Measurements from ENCODE around the gene PTTG1.

The PTTG1 gene

GRCh38 chr5:160456480-160457177, 35.0 kb downstream of the PTTG1 start:
- DNase-seq, result no peak

- no peak for DNase-seq
Measured at GRCh38 chr5:160457252-160457651, 35.6 kb downstream of the PTTG1 start.

GRCh38 chr5:160458806-160459800, 37.4 kb downstream of the PTTG1 start:
- DNase-seq, result no peak

- no peak for DNase-seq
Measured at GRCh38 chr5:160460377-160461049, 38.9 kb downstream of the PTTG1 start.

GRCh38 chr5:160461378-160461777, 39.7 kb downstream of the PTTG1 start:
- no peak for DNase-seq

- DNase-seq, result no peak
Measured at GRCh38 chr5:160462167-160462566, 40.5 kb downstream of the PTTG1 start.

- DNase-seq, result no peak
Measured at GRCh38 chr5:160463227-160463626, 41.6 kb downstream of the PTTG1 start.

GRCh38 chr5:160463740-160464465, 42.2 kb downstream of the PTTG1 start:
- no peak for DNase-seq

GRCh38 chr5:160464466-160464797, 42.8 kb downstream of the PTTG1 start:
- DNase-seq, result no peak

GRCh38 chr5:160466116-160466515, 44.5 kb downstream of the PTTG1 start:
- DNase-seq, result no peak

- DNase-seq, result no peak
Measured at GRCh38 chr5:160466889-160467554, 45.4 kb downstream of the PTTG1 start.

GRCh38 chr5:160467555-160468362, 46.1 kb downstream of the PTTG1 start:
- peak; percentile 82 for DNase-seq

- DNase-seq, result no peak
Measured at GRCh38 chr5:160468363-160468975, 46.8 kb downstream of the PTTG1 start.

- DNase-seq, result no peak
Measured at GRCh38 chr5:160469156-160470144, 47.8 kb downstream of the PTTG1 start.

GRCh38 chr5:160470437-160471361, 49.0 kb downstream of the PTTG1 start:
- DNase-seq, result no peak

- no peak for DNase-seq
Measured at GRCh38 chr5:160471761-160472160, 50.1 kb downstream of the PTTG1 start.

GRCh38 chr5:160472482-160472881, 50.8 kb downstream of the PTTG1 start:
- no peak for DNase-seq

GRCh38 chr5:160473681-160474080, 52.0 kb downstream of the PTTG1 start:
- no peak for DNase-seq
